ENCODE results near the gene ARL13A.
"Not testable (repeated sequence)": the region's sequence is repeated elsewhere in the genome, so short reads cannot be mapped to it uniquely, and the experiment has no call there.

Gene ARL13A

GRCh38 chrX:100969408-100969807, at the start of gene ARL13A:
Gene ARL13A, plus strand, starts transcription at chrX:100969708. Its CDS starts 3,982 bp downstream, at chrX:100973690.
- no peak for DNase-seq

GRCh38 chrX:100924375-100924774, 45.1 kb upstream of the ARL13A start:
- no peak for DNase-seq

DNA sequence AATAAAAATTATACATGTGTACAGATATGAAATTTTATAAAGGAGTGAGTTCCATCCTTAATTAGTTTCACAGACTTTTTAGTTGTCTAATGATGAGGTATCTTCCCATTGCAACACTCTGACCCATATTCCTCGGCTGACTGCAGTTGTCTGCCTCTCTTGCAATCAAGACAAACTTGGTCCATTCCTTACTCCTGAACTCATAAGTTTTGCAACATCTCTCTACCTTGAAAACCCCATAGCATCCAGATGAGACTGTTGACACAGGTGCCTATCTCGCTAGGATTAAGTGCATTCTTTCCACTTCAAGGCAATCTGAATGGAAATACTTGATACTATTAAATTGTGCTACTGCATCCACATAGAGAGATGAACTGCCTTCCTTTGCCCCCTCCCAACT, 43.1 kb upstream of the ARL13A start:
- DNase-seq: no peak

DNA sequence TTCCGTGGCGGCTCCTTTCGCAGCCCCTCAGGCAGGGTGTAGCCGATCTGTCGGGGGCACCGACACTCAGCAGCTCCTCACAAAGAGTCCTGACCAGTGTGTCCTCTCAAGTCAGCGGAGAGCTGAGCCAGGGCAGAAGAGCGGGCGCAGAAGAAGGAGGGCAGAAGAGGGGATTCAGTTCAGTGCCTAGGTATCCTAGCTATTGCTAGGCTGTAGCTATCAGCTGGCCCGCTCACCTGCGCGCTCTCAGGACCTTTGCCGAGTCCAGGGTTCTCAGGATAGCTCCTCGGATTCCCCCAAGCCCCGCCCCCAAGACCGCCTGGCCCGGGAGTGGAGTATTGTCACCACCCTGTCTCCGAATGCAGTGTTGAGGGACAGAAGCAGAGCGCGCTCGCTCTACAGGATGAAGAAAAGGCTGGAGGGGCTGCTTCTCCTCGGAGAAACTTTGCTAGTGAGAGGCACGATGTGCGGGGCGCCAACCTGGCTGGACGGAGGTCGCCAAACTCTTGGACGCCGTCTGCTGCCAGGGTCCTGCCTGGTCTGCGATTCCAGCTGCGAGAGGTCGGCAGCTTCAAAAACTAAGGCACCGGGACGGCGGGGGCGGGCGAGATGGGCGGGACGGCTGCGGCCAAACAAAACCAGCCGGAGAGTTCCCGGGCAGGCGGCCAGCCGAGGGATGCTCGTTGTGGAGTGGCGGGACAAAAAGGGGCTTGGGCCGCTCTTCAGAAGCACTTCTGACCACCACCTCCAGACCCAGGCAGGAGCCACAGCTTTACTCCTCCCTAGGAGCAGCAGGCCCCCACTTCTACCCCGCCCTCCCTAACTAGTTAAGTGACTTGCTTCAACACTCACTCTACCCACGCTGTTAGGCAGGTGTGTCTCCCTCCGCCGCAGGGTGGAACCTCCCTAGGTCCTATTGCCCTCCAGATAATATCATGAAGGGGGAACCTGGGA, 40.6 kb upstream of the ARL13A start, which contains the start of gene XKRX:
Gene XKRX (minus strand): TSS at position 258 of the 954 bp plus-strand sequence. CDS start 613 bp downstream, outside the sequence.
- DNase-seq: no peak

DNA sequence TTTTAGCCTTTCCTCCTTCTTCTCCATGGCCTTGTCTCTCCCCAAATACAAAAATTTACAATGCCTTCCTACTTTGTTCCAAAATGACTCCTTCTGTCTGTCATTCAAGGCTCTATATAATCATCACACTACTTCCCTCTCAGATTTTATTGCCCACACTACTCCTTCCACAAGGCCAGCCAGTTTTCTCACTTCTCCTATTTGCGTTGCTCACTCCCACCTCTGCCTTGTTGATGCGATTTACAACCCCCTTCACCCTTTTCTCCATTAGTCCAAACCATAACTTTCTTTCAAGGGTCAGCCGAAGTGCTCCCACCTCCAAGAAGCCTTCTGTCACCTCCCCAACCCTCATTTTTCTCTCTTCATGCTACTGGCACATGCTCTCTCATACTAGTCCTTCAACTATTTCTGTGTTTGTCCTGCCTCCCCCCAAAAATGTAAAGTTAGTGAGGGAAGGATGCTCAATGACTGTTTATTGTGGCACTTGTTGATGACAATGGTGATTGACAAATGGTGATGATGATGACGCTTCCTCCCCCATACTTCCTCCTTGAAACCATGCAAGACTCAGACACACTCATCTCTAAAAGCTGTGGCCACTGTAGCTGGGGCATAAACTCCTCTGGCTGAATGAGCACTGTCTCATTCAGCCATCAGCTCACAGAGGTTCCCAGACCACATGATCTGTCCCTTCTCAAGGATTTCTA, 38.1 kb upstream of the ARL13A start:
- no peak for DNase-seq

DNA sequence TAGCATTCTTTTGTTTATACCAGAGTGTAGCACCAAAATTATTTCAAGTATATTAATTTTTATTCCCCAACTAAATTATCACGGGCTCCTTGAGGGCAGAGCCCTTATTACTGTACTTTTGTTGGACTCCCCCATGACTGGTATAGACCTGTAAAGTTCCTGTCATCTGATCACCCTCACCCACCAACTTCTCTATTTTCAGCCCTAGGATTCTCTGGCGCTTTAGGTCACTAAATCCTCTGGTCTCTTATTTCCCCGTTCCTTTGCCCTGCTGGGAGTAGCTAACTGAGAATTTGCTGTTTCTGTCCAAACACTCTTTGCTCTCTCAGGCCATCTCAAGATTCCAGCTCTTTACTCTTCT, 37.6 kb upstream of the ARL13A start:
- no peak for DNase-seq

DNA sequence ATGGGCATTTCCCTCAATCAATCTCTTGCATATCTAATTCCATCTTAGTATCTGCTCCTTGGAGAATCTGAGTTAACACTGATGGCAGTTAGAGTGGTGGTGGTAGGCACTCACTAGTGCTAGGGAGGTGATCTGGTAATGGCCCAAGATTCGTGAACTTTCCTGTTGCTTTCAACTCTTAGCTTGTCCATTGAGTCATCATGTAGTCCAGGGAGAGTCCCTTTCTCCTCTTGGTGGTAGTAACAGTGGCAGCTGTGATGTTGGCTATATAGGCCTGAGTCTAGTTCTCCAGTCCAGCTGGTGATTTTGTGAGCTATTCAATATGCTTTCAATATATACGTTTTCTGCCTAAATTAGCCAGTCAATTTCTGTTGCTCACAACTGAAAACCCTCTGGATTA, 33.7 kb upstream of the ARL13A start:
- no peak for DNase-seq

DNA sequence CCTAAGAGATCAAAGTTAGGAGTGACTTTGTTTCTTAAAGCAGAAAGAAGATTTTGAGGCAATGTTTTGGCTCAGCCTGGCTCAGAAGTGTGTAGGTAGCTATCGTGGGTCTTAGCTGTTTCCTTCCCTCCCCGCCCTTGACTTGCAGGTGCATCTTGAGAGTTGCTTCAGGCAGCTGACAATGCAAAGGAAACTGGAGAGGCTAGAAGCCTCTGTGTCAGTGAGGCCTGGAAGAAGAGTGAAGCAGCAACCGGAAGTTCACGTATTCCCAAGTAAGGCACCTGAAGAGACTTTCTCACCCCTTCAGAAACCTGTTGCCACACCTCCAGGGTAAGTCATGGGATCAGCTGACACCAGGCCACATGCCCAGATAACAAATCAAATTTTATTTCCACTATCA, 30.2 kb upstream of the ARL13A start:
- no peak for DNase-seq

- DNase-seq: no peak
Observed at GRCh38 chrX:100944601-100945000, 24.9 kb upstream of the ARL13A start.

- no peak for DNase-seq
Observed at GRCh38 chrX:100946299-100946927, 23.1 kb upstream of the ARL13A start.

- no peak for DNase-seq
Observed at GRCh38 chrX:100948557-100948956, 21.0 kb upstream of the ARL13A start.

- DNase-seq: no peak
Observed at GRCh38 chrX:100962811-100963210, 6.7 kb upstream of the ARL13A start.

DNA sequence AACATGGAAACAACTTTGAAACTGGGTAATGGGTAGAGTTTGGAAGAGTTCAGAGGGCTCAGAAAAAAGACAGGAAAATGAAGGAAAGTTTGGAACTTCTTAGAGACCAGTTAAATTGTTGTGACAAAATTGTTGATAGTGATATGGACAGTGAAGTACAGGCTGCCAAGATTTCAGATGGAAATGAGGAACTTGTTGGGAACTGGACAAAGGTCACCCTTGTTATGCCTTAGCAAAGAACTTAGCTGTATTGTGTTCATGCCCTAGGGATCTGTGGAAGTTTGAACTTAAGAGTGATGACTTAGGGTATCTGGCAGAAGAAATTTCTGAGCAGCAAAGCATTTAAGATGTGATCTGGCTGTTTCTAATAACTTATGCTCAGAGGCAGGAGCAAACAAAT, 5.1 kb upstream of the ARL13A start:
- no peak for DNase-seq

- no peak for DNase-seq
Observed at GRCh38 chrX:100969936-100970335, 428 bp downstream of the ARL13A start.

DNA sequence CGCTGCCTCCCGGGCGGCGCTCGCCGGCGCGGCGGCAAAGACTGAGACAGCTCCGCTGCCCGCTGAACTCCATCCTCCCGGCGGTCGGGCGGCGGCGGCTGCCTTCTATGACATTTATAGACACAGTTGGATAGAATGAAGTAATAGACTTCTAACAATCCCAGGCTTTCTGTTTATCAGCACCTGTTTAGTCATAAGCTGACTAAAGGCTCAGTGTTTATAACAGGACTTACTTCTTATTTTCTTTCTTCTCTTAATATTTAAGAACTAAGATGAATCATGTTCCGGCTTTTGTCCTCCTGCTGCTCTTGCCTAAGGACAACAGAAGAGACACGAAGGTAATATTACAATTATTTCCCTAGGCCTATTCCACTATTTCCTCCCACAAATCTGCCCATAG, 3.9 kb downstream of the ARL13A start:
- DNase-seq: no peak

DNA sequence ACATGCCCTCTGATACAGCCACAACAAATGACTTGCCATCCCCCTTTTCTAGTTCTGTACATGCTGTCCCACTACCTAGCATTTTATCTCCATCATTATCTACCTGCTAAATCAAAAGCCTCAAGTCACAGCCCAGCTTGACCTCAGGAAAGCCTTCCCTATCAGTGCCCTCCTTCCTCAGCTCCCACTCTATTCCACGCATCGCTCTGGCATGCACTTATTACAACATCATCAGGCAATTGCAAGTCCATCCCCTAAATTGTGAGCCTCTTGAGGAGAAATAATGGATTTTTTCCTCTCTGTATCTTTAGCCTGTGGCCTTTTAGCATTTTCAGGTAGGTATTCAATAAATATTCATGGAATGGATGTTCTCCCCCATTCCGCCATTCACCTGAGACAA, 5.7 kb downstream of the ARL13A start:
- DNase-seq: no peak

DNA sequence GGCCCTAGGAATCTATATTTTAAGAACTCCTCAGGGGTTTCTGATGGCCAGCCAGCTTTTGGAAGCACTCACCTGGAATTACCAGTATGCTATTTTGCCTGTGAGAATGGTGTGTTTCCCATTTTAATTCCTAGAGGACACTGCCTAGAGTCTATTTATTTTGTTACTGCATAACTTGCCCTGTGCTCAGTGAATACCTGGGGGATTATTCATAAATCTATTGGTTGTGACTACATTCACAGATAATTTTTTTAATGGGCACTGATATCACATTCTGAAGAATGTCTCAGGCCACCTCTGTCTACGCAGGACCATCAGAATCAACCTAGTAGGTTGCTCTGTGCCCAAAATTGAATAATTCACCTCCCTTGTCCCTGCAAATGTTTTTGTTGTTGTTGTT, 6.7 kb downstream of the ARL13A start:
- no peak for DNase-seq

DNA sequence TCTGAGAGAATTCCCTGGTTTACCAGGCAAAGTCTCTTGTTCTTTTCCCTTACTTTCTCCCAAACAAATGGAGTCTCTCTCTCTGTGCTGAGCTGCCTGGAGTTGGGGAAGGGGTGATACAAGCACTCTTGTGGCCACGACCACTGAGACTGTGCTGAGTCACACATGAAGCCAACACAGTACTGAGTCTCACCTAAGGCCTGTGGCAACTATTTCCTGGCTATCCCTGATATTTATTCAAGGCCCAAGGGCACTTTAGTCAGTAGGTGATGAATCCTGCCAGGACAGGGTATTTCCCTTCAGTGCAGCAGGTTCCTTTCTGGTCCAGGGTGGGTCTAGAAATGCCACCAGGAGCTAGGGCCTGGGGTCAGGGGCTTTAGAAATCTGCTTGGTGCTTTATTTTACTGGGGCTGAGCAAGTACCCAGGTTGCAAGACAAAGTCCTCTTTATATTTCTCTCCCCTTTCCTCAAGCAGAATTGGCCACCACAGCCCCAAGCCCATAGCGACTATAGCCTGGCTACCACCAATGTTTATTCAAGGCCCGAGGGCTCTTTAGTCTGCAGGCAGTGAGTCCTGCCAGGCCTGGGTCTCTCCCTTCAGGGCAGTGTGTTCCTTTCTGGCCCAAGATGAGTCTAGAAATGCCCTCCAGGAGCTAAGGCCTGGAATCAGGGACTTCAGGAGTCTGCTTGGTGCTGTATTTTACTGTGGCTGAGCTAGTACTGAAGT, 10.5 kb downstream of the ARL13A start:
- no peak for DNase-seq

- DNase-seq: no peak
Observed at GRCh38 chrX:100980608-100981497, 11.3 kb downstream of the ARL13A start.

GRCh38 chrX:100981498-100981845, 12.0 kb downstream of the ARL13A start:
- DNase-seq: not testable (repeated sequence)

- DNase-seq: no peak
Observed at GRCh38 chrX:100984818-100985217, 15.3 kb downstream of the ARL13A start.

DNA sequence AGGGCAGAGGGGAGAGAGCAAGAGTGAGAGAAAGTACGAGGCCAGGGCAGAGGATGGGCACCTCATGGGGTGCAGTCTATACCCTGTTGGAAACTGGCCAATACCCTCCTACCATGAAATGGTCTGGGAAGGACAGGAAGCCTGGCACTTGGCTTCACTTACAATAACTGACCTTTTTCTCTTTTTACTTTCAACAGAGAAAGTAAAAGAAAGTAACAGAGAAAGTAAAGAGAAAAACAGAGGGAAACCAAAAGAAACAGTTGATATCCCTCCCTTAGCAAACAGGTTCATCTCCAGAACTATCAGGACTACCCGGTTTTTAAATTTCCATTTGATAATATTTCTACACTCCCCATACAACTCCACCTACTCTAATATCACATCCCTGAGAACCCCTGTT, 20.6 kb downstream of the ARL13A start:
- DNase-seq: no peak

All from midbrain (tissue), 1 donor.